Activated gamma-delta T cell (primary cell): ENCODE results near the gene UROC1.

Experiments used
- DNase-seq: peaks from one replicate; lab custom pipeline; 2025; lab: John Stamatoyannopoulos, UW
- total RNA-seq, 2 donors: gene quantifications; one replicate each; lab custom pipeline; 2026; lab: John Stamatoyannopoulos, UW

UROC1 gene
- 0 to 0.36 reads per million in 2 donors for total RNA-seq

DNA sequence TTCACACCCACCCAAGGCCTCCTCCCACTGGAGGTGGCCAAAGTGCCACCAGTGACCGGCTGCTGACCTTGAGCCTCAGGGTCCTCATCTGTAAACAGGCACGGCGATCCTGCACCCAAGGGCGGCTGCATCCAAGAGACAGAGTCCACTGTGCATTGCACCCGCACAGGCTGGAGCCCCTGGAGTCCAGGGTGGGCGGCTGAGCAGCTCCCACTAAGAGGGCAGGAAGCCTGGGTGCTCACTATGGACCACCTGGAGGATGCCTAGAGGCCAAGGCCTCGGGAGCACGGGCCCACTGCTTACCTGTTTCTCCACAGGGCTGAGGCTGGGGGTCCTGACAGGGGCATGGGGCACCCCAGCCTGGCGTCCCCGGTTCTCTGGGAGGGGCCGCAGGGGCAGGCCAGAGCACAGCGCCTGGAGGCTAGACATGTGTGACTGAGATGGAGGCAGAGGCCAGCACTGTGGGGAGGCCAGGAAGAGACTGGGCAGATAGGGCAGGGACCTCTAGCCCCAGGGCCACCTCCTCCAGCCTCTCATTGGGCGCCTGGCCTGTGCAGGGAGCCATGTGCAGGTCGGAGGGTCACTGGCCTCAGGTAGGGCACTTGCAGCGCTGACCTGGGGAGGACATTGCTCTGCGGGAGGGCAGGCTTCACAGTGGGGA, at the start of gene UROC1:
Gene UROC1 (minus strand): TSS at position 483 of the 661 bp plus-strand sequence. CDS start 54 bp downstream, at position 429.
- no peak for DNase-seq

DNA sequence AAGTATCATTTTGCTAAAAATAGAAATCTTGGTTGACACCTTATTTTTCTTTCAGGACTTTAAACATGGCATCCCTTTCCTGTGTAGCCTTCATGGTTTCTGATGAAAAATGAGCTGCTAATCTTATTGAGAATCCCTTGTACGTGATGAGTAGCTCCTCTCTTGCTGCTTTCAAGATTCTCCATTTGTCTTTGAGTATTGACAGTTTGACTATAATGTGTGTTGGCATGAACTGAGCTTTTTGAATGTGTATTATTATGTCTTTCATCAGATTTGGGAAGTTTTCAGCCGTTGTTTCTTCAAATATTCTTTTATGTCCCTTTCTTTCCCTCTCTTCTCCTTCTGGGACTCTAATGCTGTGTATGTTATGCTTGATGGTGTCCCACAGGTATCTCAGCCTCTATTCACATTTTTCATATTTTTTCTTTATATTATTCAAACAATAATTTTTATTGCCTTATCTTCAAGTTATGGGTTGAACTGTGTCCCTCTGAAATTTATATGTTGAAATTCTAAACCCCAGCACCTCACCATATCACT, 45.2 kb upstream of the UROC1 start:
- DNase-seq, result no peak

DNA sequence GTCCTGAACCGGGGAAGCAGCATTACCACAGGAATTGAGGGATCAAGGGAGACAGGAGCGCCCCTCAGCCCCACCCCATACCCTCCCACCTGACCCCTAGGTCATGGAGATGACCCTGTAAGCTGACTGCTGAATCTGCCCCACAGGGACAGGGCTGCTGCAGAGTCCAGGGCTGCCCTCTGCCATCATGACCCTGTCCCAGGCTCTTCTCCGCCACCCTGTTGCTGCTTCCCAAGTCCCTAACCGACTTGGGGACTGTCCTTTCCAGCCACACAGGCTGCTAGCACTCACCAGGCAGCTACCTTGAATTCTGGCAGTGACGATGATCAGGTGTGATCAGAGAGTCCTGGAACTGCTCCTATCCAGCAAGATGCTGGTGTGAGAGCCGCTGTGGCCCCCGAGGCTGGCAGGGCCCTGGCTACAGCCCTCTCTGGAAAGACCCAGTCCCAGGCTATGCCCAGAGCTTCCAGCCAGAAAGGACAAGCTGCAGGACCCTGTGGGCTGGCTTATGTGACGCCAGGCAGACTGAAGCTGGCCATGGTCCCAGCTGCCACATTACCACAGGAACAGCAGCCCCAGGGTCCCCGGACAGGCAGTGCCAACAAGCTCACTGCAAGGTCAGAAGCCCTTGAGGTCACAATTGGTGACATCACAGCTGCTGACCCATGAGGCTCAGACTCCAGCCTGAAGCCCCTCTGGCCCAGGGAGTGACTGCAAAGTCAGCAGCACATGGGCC, 40.9 kb upstream of the UROC1 start, which contains the start of gene C3orf22:
Gene C3orf22 (minus strand): TSS at position 597 of the 736 bp plus-strand sequence. CDS start 5,542 bp downstream, outside the sequence.
- DNase-seq, result no peak

DNA sequence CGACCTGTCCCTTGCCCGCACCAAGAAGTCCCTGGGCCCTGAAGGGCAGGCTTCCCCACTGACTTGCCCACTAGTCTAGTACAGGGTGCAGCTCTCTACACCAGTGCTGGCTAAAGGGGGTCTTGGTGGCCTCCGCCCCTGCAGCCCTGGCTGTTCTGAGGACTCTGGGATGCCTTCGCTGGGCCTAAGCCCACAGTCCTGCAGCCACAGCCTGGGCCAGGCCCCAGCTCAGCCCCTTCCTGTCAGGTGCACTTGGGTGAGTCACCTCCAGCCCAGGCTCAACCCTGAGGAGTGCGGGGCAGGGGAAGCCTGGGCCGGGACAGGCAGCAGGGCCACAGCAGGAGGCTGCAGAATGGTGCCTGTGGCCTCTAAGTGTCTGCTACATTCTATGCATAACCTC, 40.2 kb upstream of the UROC1 start:
- no peak for DNase-seq

DNA sequence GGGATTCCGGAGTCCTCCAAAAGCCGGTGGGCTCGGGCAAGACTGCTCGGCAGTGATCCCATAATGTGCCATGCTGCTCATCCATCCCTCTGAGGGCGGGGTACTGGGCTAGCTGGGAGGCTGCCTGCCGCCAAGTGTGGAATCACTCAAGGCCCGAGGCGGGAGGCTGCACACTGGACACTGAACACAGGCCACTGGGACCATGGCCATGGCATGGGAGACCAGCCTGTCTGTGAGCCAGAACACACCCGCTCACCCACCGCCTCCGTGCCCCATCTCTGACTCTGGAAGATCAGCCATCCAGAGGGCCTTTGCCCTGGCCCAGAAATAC, 39.8 kb upstream of the UROC1 start:
- DNase-seq, result no peak

DNA sequence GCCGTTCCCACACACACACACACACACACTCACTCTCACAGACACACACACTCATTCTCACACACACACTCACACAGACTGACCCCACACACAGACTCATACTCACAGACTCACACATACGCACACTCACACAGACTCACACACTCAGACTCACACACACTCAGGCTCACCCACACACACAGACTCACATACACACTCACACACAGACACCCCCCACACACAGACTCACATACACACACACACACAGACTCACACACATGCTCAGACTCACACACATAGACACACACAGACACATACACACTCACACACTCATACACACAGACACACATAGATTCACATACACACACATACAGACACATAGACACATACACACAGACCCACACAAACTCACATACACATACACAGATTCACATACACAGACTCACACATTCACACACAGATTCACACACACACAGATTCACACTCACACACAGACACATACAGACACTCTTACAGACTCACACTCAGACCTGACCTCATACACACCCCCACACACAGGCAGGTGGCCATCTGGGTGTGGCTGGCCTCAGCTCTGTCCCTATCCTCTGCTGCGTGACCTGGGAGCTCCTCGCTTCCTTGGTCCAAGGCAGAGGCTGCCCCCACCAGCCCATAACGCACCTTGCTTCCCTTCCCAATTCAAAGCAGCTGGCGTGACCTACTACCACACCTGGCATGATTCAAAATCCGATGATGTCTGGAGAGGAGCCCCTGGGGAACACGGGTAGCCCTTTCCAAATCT, 39.3 kb upstream of the UROC1 start:
- no peak for DNase-seq

DNA sequence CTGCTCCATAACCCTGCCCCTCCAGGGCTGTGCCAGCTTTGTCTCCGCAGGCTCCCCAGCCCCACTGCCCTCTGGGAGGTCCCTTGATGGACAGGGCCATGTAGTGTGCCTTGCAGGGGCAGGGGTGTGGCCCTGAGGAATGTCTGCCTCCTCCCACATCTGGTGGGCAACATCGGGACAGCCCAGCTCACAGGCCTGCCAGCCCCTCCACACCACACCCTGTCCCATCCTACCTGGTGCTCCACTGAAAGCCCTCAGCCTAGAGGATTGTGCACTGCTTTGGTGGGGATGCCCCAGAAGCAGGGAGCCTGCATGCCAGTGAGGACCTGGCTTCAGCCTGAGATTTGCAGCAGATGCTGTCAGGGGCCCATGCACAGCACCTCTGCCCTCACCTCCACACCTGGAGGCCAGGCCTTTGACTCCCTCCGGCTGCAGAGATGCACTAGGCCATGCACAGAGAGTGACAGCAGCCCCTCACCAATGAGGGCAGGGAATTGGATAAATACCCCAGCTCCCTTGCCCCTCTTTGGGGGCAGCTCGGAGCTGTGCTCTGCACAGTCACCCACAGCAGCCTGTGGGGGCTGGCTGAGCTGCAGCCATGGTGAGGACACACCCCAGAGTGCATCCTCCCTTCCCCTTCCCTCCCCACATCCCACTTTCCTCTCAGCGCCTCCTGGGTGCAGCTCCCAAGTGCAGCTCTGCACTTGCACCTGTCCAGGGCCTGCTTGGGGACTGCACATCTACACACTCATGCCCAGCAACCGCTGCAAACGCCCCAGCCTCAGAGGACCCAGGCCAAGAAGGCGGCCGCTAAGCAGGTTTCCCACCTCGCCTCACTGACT, 38.4 kb upstream of the UROC1 start:
- DNase-seq, result no peak

DNA sequence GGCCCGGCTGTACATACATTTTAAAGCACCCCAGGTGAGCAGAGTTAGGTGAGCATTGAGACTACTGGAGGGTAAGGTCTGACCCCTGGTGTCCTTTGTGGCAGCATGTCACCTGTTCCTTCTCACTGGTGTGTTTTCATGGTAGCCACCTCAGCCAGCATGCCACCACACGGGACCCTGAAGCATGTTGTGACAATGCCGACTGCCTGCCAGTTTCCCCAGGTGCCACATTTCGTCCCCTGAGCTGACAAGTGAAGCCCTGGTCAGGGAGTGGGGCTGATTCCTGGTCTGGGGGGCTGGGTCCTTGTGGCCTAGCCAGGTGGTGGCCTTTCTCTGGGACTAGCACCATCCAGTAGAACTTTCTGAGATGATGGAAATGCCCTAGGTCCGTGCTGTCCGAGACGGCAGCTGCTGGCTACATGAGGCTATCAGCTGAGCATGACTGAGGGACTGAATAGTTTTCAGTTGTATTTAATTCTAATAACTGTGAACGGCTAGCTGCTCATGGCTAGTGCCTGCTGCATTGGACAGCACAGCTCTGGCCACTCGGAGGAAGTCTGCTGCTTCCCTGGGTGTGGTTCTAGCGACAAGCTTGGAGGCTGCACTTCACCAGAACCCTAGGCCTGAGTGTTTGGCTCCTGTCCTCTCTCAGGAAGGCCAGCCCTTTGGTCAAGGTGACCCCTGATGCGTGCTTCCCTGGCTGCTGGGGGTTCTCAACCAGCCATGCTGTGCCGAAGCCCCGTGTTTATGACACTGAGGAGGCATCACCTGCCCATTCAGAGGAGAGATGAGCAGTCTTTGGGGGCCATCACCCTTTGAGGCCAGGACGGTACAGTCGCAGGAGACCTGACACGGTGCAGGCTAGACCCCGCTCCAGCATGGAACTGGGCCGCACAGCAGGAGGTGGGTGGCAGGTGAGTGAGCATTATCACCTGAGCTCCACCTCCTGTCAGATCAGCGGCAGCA, 37.3 kb upstream of the UROC1 start:
- no peak for DNase-seq

DNA sequence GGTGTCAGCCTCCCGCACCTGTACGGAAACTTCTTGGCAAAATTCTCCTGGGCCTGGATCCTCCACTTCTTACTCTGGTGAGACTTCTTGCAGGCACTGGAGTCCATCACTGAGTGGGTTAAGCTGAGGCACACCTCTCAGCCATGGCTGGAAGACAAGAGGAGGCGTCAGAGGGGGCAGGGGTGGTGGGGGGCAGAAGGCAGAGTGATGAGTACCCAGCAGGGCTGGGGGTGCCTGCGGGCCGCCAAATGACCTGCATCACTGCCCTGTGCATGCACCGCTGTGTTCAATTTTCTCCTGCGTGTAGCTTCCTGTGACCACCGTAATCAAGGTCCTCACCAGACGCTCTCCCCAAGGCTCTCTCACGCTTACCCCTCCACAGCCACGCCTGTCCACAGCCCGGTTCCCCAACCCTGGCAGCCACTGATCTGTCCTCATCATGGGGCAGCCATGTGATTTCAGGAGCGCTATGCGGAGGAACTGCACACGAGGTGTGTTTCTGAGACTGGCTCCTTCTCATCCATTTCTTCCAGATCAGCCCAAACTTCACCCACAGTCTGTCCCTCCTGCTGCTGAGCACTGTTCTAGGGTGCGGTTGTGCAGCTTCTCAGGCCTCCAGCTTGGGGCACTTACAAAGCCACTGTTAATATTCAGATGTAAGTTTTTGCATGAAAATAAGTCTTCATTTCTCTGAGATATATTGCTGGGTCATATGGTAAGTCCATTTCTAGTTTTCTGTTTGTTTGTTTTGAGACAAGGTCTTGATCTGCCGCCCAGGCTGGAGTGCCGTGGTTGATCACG, 35.9 kb upstream of the UROC1 start:
- no peak for DNase-seq

DNA sequence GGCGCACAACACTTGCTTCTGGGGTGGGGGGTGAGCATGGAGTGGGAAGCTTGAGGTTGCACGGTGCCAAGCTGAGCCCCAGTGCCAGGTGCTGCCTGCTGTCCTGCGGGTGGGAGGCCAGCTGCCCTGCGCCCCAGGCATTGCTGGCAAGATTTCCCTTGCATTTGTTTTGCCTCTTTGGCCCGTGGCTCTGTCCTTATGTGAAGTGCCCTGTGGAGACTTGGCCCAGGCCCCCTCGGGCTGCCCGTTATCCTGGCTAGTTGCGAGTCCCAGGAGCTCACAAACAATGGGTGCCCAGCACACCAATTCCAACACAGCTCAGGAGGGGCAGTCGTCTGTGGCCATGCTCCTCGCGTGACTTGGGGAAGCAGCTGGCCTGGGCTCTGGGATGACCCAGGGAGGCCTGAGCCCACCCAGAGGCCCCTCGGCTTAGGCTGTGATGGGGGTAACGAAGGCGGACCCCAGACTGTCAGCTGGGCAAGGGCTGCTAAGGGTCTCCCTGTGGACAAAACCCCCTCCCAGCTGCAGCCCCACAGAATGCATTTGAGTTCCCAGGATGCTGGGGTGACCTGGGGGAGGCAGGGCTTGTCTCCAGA, 35.2 kb upstream of the UROC1 start:
- DNase-seq, result no peak

DNA sequence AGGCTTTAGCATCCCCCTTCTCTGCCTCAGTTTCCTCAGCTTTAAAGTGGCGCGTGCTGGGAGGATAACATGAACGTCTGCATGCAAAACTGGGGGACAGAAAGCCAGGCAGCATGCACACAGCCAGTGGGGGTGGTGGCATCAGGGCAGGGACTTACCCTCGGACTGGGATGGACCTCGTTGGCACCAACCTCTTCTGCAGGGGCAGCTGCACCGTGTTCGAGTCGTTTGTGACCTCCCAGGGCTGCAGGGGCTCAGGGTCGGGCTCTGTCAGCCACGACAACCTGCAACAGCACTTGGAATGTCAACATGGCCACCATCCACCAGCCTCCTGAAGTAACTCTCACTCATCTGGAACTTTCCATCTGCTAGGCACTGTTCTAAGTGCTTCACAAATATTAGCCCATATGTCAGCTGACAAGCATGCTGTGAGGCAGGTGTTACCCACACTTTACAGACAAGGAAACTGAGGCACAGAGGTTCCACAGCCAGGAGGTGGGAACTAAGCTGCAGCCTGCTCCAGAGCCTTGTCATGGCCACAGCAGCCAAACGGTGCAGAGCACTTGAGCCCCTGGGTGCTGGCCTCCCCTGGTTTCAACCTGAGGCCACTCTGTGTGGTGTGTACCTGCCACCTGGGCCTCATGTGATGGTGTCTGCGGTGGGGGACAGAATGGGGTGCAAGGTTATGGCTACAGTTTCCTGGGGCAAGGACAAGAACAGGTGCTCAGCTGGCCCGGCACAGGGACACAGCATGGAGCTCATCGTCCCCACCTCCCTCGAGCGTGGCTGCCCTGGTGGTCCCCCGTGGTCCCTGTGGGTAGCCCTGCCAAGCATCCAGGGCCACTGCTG, 34.5 kb upstream of the UROC1 start:
- no peak for DNase-seq

DNA sequence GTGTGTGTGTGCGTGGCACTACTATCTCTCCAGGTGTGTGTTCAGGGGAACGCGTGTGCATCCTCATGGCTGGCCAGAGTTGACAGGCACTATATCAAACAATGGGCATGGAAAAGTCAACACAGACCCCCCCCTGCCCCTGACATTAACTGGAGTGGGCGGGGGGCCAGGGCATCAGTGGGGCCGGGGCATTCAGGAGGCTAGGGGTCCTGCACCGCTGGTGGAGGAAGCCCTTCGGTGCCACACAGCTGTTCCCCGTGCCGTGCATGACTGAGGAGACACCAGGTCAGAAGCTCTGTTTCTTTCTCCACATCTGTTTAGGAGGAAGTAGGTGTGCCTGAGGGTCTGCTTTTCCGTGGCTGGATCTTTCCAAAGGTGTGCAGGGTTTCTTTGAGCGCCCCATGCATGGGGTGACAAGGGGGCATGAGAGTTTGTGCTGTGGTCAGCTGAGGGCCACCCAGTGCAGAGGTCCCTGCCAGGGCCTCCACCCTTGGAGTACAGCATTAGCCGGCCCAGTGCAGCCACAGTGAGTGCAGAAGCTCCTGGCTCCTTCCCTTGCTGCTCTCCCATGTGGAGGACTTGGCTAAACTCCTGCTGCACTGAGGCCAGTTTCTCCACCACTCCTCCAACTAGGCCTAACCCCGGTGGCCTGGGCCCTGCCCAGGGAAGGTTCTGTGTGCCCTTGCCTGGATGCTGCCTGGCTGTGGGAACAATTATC, 33.7 kb upstream of the UROC1 start:
- no peak for DNase-seq

DNA sequence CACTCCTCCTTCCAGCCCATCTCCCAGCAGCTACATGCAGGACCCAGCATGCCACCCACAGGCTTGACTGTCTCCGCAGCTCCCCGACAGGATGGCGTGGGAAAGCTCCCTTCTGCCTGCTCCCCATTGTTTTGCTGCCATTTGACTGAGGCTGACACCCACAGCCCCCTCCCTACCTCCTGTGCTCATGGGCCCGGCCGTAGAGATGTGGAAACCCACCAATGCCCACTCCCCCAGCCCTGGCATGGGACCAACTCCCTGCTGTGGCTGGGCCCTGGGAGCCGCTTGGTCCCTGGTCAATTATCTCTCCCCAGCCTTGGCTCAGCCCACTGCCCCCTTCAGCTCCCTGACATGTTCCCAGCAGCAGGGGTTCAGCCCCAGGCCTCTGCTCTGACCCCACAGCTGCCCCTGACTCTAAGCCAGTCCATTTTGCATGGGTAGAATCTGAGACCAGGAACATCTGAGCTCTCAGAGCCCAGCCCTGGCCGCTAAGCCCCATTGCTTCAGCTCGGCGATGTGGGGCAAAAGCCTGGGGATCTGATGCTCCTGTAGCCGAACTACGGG, 33.0 kb upstream of the UROC1 start:
- DNase-seq, result no peak

DNA sequence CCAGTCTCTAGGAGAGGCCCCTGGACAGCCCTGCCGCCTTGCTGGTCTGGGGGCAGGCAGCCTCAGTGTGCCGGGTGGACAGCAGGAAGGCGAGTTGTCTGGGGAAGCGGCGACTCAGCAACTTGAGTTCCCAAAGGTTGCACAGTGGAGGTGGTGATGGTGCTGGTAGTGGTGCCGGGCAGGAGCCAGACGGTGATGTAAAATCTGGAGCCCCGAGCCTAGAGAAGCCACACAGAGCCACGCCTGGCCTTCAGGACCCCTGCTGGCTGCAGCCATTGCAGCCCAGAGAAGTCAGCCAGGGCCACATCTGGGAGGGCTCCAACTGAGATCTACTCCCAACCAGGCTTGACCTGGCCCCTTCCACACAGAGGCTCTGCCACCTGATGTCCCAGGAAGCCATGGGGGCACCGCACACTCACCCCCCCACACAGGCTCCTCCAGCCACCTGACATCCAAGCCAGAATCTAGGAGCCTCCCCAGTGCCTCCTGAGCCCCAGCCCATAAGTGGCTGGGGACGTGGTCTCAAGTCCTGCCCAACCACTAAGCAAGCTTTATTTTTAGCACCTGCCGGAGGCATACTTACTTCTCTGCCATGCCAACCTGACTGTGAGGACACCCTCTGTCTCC, 32.4 kb upstream of the UROC1 start:
- no peak for DNase-seq

DNA sequence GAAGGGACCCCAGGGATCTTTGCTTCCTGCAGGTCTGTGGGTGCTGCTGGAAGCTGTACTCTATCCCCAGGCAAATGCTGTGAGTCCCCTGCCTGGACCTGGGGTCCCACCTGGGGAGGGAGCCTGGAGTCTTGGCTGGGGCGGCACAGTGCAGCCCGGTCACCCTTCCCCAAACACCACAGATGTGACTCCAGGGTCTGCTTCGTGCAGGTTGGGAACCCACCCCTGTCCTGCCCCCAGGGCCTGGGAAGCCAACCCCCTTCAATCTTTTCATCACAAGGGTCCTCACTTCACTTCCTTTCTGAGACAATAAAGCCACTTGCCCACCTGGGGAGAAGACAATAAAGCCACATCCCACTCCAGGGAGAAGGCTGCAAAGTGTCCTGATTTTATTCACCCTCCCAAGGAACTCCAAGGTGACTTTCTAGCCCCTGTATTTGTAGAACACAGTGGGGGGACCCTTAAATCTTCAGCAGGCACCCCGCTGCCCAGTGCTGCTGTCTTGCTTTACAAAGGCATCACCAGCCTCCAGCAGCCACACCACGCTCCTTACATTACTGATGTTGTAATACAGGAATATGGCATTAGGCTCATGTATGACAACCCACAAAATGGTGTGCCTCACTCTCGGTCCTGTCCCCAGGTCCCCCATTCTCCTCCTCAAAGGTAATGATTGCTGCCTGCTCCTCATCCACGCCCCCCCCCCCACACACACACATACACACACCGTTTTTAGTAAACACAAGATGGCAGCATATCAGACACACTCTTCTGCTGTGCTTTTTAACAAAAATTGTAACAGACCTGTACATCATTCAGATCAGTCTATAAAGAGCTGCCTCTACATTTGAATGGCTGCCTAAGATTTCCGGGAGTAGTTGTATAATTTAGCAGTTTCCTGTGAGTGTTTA, 31.2 kb upstream of the UROC1 start:
- no peak for DNase-seq

DNA sequence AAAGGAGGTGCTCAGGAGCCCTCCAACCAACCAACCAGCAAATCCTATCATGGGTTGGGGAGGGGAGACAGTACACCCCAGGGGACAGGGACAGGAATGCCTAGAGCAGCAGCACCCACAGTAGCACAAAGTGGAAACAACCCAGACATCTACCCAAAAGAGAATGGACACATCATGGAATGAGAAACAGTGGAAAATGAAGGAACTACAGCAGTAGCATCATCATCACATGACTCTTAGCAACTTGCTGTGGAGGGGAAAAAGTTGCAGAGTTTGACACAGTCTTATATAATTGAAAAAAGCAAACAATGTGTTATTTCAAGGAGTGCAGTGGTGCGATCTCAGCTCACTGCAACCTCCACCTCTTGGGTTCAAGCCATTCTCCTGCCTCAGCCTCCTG, 30.1 kb upstream of the UROC1 start:
- DNase-seq, result no peak
